SK-N-SH (cell line): ENCODE measurements around the gene TRAPPC2L. TPM values are rescaled to one million over a fixed set of nuclear protein-coding genes. Genes with fewer than 3 reads are reported as not detected.

Experiments used
- CTCF ChIA-PET: fragments of 300-600, 350-600 bp; formaldehyde crosslinking; extraction: SDS; loops from one replicate; lab custom pipeline; 2021; lab: Yijun Ruan, JAX
- POLR2A ChIA-PET: fragments of 350-600 bp; sonication (Branson Sonifier 250); formaldehyde crosslinking; extraction: SDS; loops from one replicate; lab custom pipeline; 2020; ENCODE audit warnings: antibody characterized with exemption, inconsistent platforms; lab: Yijun Ruan, JAX
- DNase-seq: peaks from one replicate; pipeline ENCODE4 v3.0.0; 2012
- H2AFZ ChIP-seq: fragments of 200-600 bp; sonication (generic); 2 replicates; pipeline ENCODE4 v1.8.1; 2016; ENCODE audit warnings: antibody characterized with exemption, mild to moderate bottlenecking, low read depth
- H3F3A ChIP-seq: fragments of 200-600 bp; sonication (generic); replicated peaks from 2 replicates; pipeline ENCODE3; 2016; ENCODE audit warnings: antibody characterized with exemption, mild to moderate bottlenecking; ENCODE audit not compliant: insufficient read depth
- H3K27ac ChIP-seq, 2 experiments: fragments of 200-500 bp in 1 of 2; fragments of 200-600 bp in 1 of 2; sonication (Bioruptor generic) in 1 of 2; sonication (generic), shearing (Covaris generic) in 1 of 2; 2 replicates each; pipeline versions ENCODE4 v1.5.1 to v1.6.1; 2014 to 2016; ENCODE audit warnings: low read depth in 2 of 2, inconsistent platforms in 1 of 2, low read length in 1 of 2, mild to moderate bottlenecking in 1 of 2, mixed read lengths in 1 of 2
- H3K27me3 ChIP-seq: fragments of 200-600 bp; sonication (generic), shearing (Covaris generic); 2 replicates; pipeline ENCODE4 v1.6.1; 2016; ENCODE audit warnings: mixed run types; ENCODE audit not compliant: insufficient read depth
- H3K36me3 ChIP-seq, 2 experiments: fragments of 200-500 bp in 1 of 2; fragments of 200-600 bp in 1 of 2; sonication (Bioruptor generic) in 1 of 2; sonication (generic) in 1 of 2; replicated peaks in 1 of 2; 2 replicates each; pipeline versions ENCODE3 to v1.5.1; 2014 to 2016; ENCODE audit warnings: low read length in 1 of 2, mild to moderate bottlenecking in 1 of 2; ENCODE audit not compliant: insufficient read depth in 2 of 2, control insufficient read depth in 1 of 2
- H3K4me1 ChIP-seq, 2 experiments: fragments of 200-500 bp in 1 of 2; fragments of 200-600 bp in 1 of 2; sonication (Bioruptor generic) in 1 of 2; sonication (generic), shearing (Covaris generic) in 1 of 2; 2 replicates each; pipeline versions ENCODE4 v1.5.1 to v1.6.1; 2014 to 2016; ENCODE audit warnings: low read depth in 1 of 2, low read length in 1 of 2, mixed run types in 1 of 2; ENCODE audit not compliant: insufficient read depth in 2 of 2, control insufficient read depth in 1 of 2
- H3K4me2 ChIP-seq: fragments of 200-600 bp; sonication (generic), shearing (Covaris generic); 2 replicates; pipeline ENCODE4 v1.6.1; 2017; ENCODE audit warnings: mixed run types
- H3K4me3 ChIP-seq, 2 experiments: fragments of 200-500 bp in 1 of 2; fragments of 200-600 bp in 1 of 2; sonication (Bioruptor generic) in 1 of 2; sonication (generic), shearing (Covaris generic) in 1 of 2; 2 replicates each; pipeline versions ENCODE4 v1.5.1 to v1.8.1; 2014 to 2016; ENCODE audit warnings: low read depth in 2 of 2, inconsistent platforms in 1 of 2, low read length in 1 of 2, mild to moderate bottlenecking in 1 of 2, mixed read lengths in 1 of 2, moderate library complexity in 1 of 2
- H3K79me2 ChIP-seq: fragments of 200-600 bp; sonication (generic); 2 replicates; pipeline ENCODE4 v1.8.1; 2017; ENCODE audit warnings: mild to moderate bottlenecking; ENCODE audit not compliant: insufficient read depth
- H3K9ac ChIP-seq: fragments of 200-600 bp; sonication (generic); 2 replicates; pipeline ENCODE4 v1.6.1; 2017; ENCODE audit warnings: mixed run types
- H3K9me2 ChIP-seq: fragments of 200-600 bp; sonication (generic); 2 replicates; pipeline ENCODE4 v1.6.1; 2017; ENCODE audit warnings: mixed run types
- H3K9me3 ChIP-seq: fragments of 200-600 bp; sonication (generic); 2 replicates; pipeline ENCODE4 v1.6.1; 2017; ENCODE audit warnings: mixed run types, mild to moderate bottlenecking, moderate library complexity
- H4K20me1 ChIP-seq: fragments of 200-600 bp; sonication (generic); 2 replicates; pipeline ENCODE4 v1.6.1; 2017; ENCODE audit warnings: mild to moderate bottlenecking, mixed run types; ENCODE audit not compliant: insufficient read depth
- EP300 ChIP-seq, 2 experiments: IDR thresholded peaks; 2 replicates each; pipeline versions ENCODE4 v1.4.0 to v1.6.1; 2012; ENCODE audit warnings: borderline replicate concordance in 1 of 2, low read depth in 1 of 2, low read length in 1 of 2
- FOXJ3 ChIP-seq: sonication (generic); formaldehyde crosslinking; IDR thresholded peaks from 2 replicates; pipeline ENCODE4 v1.5.1; 2020; ENCODE audit warnings: mild to moderate bottlenecking, missing genetic modification reagents
- FOXM1 ChIP-seq: IDR thresholded peaks from 2 replicates; pipeline ENCODE4 v1.4.0; 2012; ENCODE audit warnings: low read depth, mild to moderate bottlenecking
- GATA2 ChIP-seq: sonication (generic); formaldehyde crosslinking; IDR thresholded peaks from 2 replicates; pipeline ENCODE4 v1.5.0; 2020; ENCODE audit warnings: mild to moderate bottlenecking, missing genetic modification reagents
- JUND ChIP-seq: IDR thresholded peaks from 2 replicates; pipeline ENCODE4 v1.4.0; 2012
- MEF2A ChIP-seq: IDR thresholded peaks from 2 replicates; pipeline ENCODE4 v1.4.0; 2012; ENCODE audit warnings: low read depth, borderline replicate concordance
- MXI1 ChIP-seq: IDR thresholded peaks from 2 replicates; pipeline ENCODE4 v1.6.1; 2012; ENCODE audit warnings: mild to moderate bottlenecking, low read depth, low read length, improper control_type of control experiment
- NFIC ChIP-seq: IDR thresholded peaks from 2 replicates; pipeline ENCODE4 v1.4.0; 2012; ENCODE audit warnings: borderline replicate concordance
- POLR2AphosphoS5 ChIP-seq: IDR thresholded peaks from 2 replicates; pipeline ENCODE4 v1.6.1; 2012; ENCODE audit warnings: low read depth, low read length
- RAD21 ChIP-seq: IDR thresholded peaks from 2 replicates; pipeline ENCODE4 v1.6.1; 2012; ENCODE audit warnings: mild to moderate bottlenecking, low read length
- RFX5 ChIP-seq: IDR thresholded peaks from 2 replicates; pipeline ENCODE4 v1.6.1; 2012; ENCODE audit warnings: mild to moderate bottlenecking, improper control_type of control experiment, low read length
- RXRA ChIP-seq: IDR thresholded peaks from 2 replicates; pipeline ENCODE4 v1.4.0; 2012; ENCODE audit warnings: low read depth, mild to moderate bottlenecking, borderline replicate concordance
- SIN3A ChIP-seq: IDR thresholded peaks from 2 replicates; pipeline ENCODE4 v1.6.1; 2012; ENCODE audit warnings: low read depth, mild to moderate bottlenecking, low read length, moderate library complexity, borderline replicate concordance
- TCF12 ChIP-seq: IDR thresholded peaks from 2 replicates; pipeline ENCODE4 v1.4.0; 2012
- YY1 ChIP-seq: IDR thresholded peaks from 2 replicates; pipeline ENCODE4 v1.4.0; 2012; ENCODE audit warnings: low read depth, mild to moderate bottlenecking
- WGBS: methylation state at CpG from one replicate; pipeline ENCODE4 v1.1.6; 2017; ENCODE audit warnings: low lambda C conversion rate; 5-methylcytosine and 5-hydroxymethylcytosine counted together
- polyA plus RNA-seq, 3 experiments: library from polyadenylated mRNA; depleted of rRNA; stranded (reverse); fragments of >200 nt; gene quantifications; 2 replicates each; pipeline ENCODE4 v1.2.3, GENCODE V29; 2012
- TF ChIP-seq, protein P1 (sequence below): IDR thresholded peaks from 2 replicates; pipeline ENCODE4 v1.4.0; 2012; ENCODE audit warnings: low read depth
- TF ChIP-seq, protein P2 (sequence below): fragments of 150-350 bp; IDR thresholded peaks from 2 replicates; pipeline ENCODE4 v1.6.1; 2016; ENCODE audit warnings: mild to moderate bottlenecking, low read depth, low read length
- TF ChIP-seq, protein P3 (sequence below): fragments of 150-350 bp; IDR thresholded peaks from 2 replicates; pipeline ENCODE4 v1.6.1; 2017; ENCODE audit warnings: antibody characterized with exemption, low read length, low read depth, borderline replicate concordance
- TF ChIP-seq, protein P4 (sequence below): IDR thresholded peaks from 2 replicates; pipeline ENCODE4 v1.4.0; 2012; ENCODE audit warnings: low read depth, borderline replicate concordance

The TRAPPC2L gene
- polyA plus RNA-seq, 1 of the 3 experiments (the other 2 are of a cell fraction), result 73.9 TPM

DNA sequence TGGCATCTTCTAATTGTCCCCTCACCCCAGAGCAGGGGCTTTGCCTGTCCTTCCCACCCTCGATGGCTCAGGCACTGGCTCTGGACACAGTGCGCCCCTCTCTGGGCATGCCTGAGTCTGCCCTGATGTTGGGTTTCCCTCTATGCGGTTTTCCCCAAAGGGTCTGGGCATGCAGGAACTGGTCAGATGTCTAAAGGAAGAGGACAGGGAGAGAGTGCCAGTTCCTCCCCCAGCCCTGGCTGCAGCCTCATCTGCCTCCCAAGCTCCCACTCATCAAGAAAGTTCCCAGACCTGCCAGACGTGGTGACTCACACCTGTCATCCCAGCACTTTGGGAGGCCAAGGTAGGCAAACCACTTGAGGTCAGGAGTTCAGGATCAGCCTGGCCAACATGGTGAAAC is 50.8 kb downstream of the TRAPPC2L start:
- no peaks in the 10 kb centered on the region for H4K20me1 ChIP-seq
- H3K9me2 ChIP-seq, result no peaks in the 10 kb centered on the region
- no peak overlapping the region for H3K4me2 ChIP-seq
- H3K36me3 ChIP-seq, result no peaks in the 10 kb centered on the region
- no peak overlapping the region for H3K27ac ChIP-seq
- peaks cover 26% of the 10 kb centered on the region for H3K27me3 ChIP-seq
- no peaks in the 10 kb centered on the region for H3K9me3 ChIP-seq
- no peaks in the 10 kb centered on the region for H3K79me2 ChIP-seq
- peaks cover 0 to 6% of the 10 kb centered on the region in 2 experiments; a peak in 1 of 4 replicates for H3K4me1 ChIP-seq
- POLR2A ChIA-PET, result no interaction called here
- H2AFZ ChIP-seq, result no peak overlapping the region
- 50% methylated on average over 4 of the region's 4 CpGs for WGBS
- no peak overlapping the region for H3K4me3 ChIP-seq
- DNase-seq, result no peak
- TF ChIP-seq YY1, result no peak
- no peak for TF ChIP-seq RFX5
- TF ChIP-seq RXRA, result no peak
- TF ChIP-seq, protein P1, sequence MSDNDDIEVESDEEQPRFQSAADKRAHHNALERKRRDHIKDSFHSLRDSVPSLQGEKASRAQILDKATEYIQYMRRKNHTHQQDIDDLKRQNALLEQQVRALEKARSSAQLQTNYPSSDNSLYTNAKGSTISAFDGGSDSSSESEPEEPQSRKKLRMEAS, result no peak
- TF ChIP-seq, protein P2, sequence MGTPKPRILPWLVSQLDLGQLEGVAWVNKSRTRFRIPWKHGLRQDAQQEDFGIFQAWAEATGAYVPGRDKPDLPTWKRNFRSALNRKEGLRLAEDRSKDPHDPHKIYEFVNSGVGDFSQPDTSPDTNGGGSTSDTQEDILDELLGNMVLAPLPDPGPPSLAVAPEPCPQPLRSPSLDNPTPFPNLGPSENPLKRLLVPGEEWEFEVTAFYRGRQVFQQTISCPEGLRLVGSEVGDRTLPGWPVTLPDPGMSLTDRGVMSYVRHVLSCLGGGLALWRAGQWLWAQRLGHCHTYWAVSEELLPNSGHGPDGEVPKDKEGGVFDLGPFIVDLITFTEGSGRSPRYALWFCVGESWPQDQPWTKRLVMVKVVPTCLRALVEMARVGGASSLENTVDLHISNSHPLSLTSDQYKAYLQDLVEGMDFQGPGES, result no peak
- TF ChIP-seq MXI1, result no peak
- no peak for TF ChIP-seq GATA2 (CRISPR knock-in tag)
- TF ChIP-seq POLR2AphosphoS5, result no peak
- TF ChIP-seq MEF2A, result no peak
- no peak for TF ChIP-seq EP300 (IDR thresholded peaks at IDR 0.05; ENCODE audit: borderline replicate concordance in 1 of 2, low read depth in 1 of 2, low read length in 1 of 2)
- TF ChIP-seq FOXM1, result no peak
- TF ChIP-seq JUND, result no peak
- TF ChIP-seq RAD21, result no peak
- TF ChIP-seq, protein P3, sequence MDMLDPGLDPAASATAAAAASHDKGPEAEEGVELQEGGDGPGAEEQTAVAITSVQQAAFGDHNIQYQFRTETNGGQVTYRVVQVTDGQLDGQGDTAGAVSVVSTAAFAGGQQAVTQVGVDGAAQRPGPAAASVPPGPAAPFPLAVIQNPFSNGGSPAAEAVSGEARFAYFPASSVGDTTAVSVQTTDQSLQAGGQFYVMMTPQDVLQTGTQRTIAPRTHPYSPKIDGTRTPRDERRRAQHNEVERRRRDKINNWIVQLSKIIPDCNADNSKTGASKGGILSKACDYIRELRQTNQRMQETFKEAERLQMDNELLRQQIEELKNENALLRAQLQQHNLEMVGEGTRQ, result no peak
- TF ChIP-seq FOXJ3 (CRISPR knock-in tag), result no peak
- TF ChIP-seq, protein P4, sequence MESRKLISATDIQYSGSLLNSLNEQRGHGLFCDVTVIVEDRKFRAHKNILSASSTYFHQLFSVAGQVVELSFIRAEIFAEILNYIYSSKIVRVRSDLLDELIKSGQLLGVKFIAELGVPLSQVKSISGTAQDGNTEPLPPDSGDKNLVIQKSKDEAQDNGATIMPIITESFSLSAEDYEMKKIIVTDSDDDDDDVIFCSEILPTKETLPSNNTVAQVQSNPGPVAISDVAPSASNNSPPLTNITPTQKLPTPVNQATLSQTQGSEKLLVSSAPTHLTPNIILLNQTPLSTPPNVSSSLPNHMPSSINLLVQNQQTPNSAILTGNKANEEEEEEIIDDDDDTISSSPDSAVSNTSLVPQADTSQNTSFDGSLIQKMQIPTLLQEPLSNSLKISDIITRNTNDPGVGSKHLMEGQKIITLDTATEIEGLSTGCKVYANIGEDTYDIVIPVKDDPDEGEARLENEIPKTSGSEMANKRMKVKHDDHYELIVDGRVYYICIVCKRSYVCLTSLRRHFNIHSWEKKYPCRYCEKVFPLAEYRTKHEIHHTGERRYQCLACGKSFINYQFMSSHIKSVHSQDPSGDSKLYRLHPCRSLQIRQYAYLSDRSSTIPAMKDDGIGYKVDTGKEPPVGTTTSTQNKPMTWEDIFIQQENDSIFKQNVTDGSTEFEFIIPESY, result no peak
- TF ChIP-seq TCF12, result no peak
- no peak for TF ChIP-seq SIN3A
- no peak for TF ChIP-seq NFIC
- TF ChIP-seq, all 33 proteins: peak for 0
- CTCF ChIA-PET, result interaction anchor here (0.9 kb wide), 1 partner anchor 21 kb away, joined by 3 read pairs; no protein-coding TSS in a partner anchor
- H3K9ac ChIP-seq, result no peak overlapping the region
- H3F3A ChIP-seq, result no peaks in the 10 kb centered on the region
